SK-N-SH treated with all-trans-retinoic acid at 6 μM for 48 hours (cell line): ENCODE measurements around the gene TPM4.
A peak's percentile ranks its signal among the peaks of the same experiment; 100 is the strongest.

Source experiments
- GLIS3 ChIP-seq: fragments of 250-450 bp; sonication (Bioruptor Pico); IDR thresholded peaks from 2 replicates; pipeline ENCODE4 v1.5.0; 2020; ENCODE audit warnings: mild to moderate bottlenecking, moderate library complexity
- PATZ1 ChIP-seq: fragments of 250-450 bp; sonication (Bioruptor Pico); IDR thresholded peaks from 2 replicates; pipeline ENCODE4 v1.8.0; 2020; ENCODE audit warnings: mild to moderate bottlenecking, moderate library complexity, borderline replicate concordance
- PPARA ChIP-seq: fragments of 250-450 bp; sonication (Bioruptor Pico); IDR thresholded peaks from 2 replicates; pipeline ENCODE4 v1.5.0; 2020; ENCODE audit warnings: mild to moderate bottlenecking, borderline replicate concordance
- RARB ChIP-seq: fragments of 250-450 bp; sonication (Bioruptor Pico); IDR thresholded peaks from 2 replicates; pipeline ENCODE4 v1.8.0; 2021; ENCODE audit warnings: mild to moderate bottlenecking, moderate library complexity
- ZC3H10 ChIP-seq: fragments of 250-450 bp; sonication (Bioruptor Pico); IDR thresholded peaks from 2 replicates; pipeline ENCODE4 v1.5.1; 2021; ENCODE audit warnings: mild to moderate bottlenecking, moderate library complexity
- ZNF70 ChIP-seq: fragments of 450-650 bp; formaldehyde crosslinking; IDR thresholded peaks from 2 replicates; pipeline ENCODE4 v1.5.0; 2020; ENCODE audit warnings: mild to moderate bottlenecking, moderate library complexity

DNA sequence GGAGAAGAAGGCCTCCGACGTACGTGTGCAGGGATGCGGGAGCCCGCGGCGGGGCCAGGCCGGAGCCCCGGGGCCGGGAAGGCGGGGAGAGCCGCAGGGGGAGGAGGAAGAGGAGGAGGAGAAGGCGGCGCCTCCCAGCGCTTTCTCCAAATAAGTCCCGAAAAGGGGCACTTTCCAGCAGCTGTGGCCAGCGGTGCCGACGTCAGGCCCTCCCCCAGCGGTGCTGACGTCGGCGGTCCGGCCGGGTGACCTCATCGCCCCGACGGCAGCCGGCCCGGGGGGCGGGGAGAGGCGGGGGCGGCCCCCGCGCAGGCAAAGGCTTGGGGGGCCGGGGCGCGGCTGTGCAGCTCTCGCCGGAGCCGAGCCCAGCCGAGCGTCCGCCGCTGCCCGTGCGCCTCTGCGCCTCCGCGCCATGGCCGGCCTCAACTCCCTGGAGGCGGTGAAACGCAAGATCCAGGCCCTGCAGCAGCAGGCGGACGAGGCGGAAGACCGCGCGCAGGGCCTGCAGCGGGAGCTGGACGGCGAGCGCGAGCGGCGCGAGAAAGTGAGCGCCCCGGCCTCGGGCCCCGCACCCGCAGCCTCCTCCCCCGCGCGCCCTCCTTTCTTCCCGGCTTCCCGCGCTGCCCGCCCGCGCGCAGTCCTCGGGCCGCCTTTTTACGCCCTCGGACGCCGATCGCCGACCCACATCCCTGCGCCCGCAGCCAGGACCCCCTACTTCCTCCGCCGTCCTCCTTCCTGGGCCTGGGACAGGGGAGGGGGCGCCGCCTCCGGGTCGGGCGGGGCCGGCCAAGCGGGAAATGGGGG, at the start of gene TPM4:
- TF ChIP-seq PATZ1 (CRISPR knock-in tag) (0 out of 2 replicates have a peak, but pooled peaks have one; percentile 33), GLIS3 (CRISPR knock-in tag) (no peak), ZNF70 (no peak), RARB (CRISPR knock-in tag) (no peak), ZC3H10 (no peak), PPARA (CRISPR knock-in tag) (no peak)
